ENCODE data around the gene FAR2. TPM values are rescaled to one million over a fixed set of nuclear protein-coding genes. Genes with fewer than 3 reads are reported as not detected.

The FAR2 gene
- total RNA-seq, 1 donor: 10.5 TPM

- Histone ChIP-seq H2AFZ (ENCODE audit: low read length) (no peak overlapping the region), H3K79me2 (ENCODE audit: insufficient read depth, low read length) (peaks cover 2% of the 10 kb centered on the region), H3K27ac (ENCODE audit: low read depth, low read length) (no peak overlapping the region)
Measured at GRCh38 chr12:29160230-29160629, 11.2 kb downstream of the FAR2 start.

DNA sequence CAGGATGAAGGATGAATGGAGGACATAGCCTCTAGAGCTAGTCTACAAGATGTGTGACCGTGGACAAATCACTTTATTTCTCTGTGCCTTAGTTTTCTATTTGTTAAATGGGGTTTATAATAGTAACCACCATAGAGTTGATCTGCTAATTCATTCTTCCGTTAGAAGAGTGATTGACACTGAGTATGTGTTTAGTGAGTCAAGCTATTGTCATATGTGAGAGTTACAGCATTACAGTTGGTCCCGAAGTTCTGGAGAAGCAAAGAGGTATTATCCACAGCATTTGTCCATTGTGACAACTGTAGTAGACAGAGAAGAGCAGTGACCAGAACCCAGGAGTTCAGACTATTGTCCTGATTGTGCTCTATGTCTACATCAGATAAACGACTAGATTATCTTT is 14.1 kb downstream of the FAR2 start:
- Histone ChIP-seq H3K4me1 (ENCODE audit: insufficient read depth, low read length) (peaks cover 6% of the 10 kb centered on the region), H3K9me3 (ENCODE audit: low read depth, low read length) (no peaks in the 10 kb centered on the region), H3K27ac (ENCODE audit: low read depth, low read length) (no peak overlapping the region), H2AFZ (ENCODE audit: low read length) (no peak overlapping the region), H3K4me3 (ENCODE audit: insufficient read depth, low read length) (no peak overlapping the region), H3K36me3 (ENCODE audit: insufficient read depth, low read length) (no peaks in the 10 kb centered on the region), H4K20me1 (ENCODE audit: insufficient read depth, low read length) (no peaks in the 10 kb centered on the region), H3K79me2 (ENCODE audit: insufficient read depth, low read length) (peaks cover 2% of the 10 kb centered on the region), H3K27me3 (ENCODE audit: insufficient read depth, low read length) (no peaks in the 10 kb centered on the region), H3K4me2 (ENCODE audit: insufficient read depth, low read length) (no peak overlapping the region)
- DNase-seq (ENCODE audit: insufficient read length, low spot score, missing footprints): no peak
- no peak for TF ChIP-seq CTCF (IDR thresholded peaks at IDR 0.05; ENCODE audit: extremely low read depth, low read depth, low read length)

More at GRCh38 chr12:29160230-29160629, 11.2 kb downstream of the FAR2 start:
- Histone ChIP-seq H3K4me2 (ENCODE audit: insufficient read depth, low read length) (no peak overlapping the region), H4K20me1 (ENCODE audit: insufficient read depth, low read length) (no peaks in the 10 kb centered on the region), H3K4me3 (ENCODE audit: insufficient read depth, low read length) (no peak overlapping the region), H3K9me3 (ENCODE audit: low read depth, low read length) (no peaks in the 10 kb centered on the region), H3K36me3 (ENCODE audit: insufficient read depth, low read length) (no peaks in the 10 kb centered on the region), H3K4me1 (ENCODE audit: insufficient read depth, low read length) (peaks cover 15% of the 10 kb centered on the region), H3K27me3 (ENCODE audit: insufficient read depth, low read length) (no peaks in the 10 kb centered on the region)
- DNase-seq (ENCODE audit: insufficient read length, low spot score, missing footprints): no peak
- TF ChIP-seq CTCF (IDR thresholded peaks at IDR 0.05; ENCODE audit: extremely low read depth, low read depth, low read length): no peak

DNA sequence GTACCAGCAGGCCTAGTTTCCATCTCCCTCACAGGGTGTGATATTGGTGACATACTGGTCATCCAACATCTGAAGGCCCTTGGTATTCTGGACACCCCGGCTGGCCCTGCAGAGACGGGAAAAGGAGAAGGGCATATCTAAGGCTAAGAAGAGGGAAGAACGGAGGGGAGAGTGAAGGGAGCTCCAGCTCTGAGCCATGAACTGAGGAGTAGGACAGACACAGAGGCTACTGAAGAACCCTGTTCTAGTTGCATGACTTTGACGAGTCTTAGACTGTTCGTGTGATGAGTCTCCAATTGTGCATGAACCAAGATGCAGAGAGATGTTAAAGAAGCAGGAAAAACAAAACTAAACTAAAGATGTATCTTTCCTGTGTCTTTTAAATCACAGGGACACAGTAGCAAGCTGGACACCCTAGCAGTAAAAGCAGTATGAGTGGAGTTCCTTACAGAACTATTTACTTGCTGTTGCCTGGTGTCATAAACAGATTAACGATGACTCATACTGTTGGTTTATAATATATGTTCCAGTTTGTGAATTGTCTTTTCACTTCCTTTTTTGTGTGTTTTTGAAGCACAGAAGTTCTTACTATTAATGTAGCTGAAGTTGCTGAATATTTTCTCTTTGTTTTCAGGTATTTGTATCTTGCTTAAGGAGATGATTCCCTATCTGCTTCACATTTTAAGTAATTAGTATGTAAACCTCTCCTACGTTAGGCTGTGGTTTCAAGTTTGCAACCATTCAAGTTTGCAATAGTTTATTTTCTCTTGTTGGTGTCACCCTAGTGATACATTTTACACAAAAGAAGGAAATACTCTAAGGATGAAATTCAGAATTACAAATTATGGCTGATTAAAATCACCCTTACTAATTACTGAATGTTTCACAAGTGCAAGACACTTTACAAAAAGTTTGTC is 15.7 kb downstream of the FAR2 start:
- no peak overlapping the region for H3K4me3 ChIP-seq (ENCODE audit: insufficient read depth, low read length)
- TF ChIP-seq CTCF (IDR thresholded peaks at IDR 0.05; ENCODE audit: extremely low read depth, low read depth, low read length): no peak
- no peak overlapping the region for H2AFZ ChIP-seq (ENCODE audit: low read length)
- H4K20me1 ChIP-seq (ENCODE audit: insufficient read depth, low read length): no peaks in the 10 kb centered on the region
- H3K4me2 ChIP-seq (ENCODE audit: insufficient read depth, low read length): no peak overlapping the region
- peaks cover 3% of the 10 kb centered on the region for H3K4me1 ChIP-seq (ENCODE audit: insufficient read depth, low read length)
- peaks cover 2% of the 10 kb centered on the region for H3K79me2 ChIP-seq (ENCODE audit: insufficient read depth, low read length)
- no peaks in the 10 kb centered on the region for H3K9me3 ChIP-seq (ENCODE audit: low read depth, low read length)
- H3K27ac ChIP-seq (ENCODE audit: low read depth, low read length): peak overlapping the region; percentile 19
- peak; percentile 93 for DNase-seq (ENCODE audit: insufficient read length, low spot score, missing footprints)
- H3K36me3 ChIP-seq (ENCODE audit: insufficient read depth, low read length): no peaks in the 10 kb centered on the region
- no peaks in the 10 kb centered on the region for H3K27me3 ChIP-seq (ENCODE audit: insufficient read depth, low read length)

GRCh38 chr12:29167445-29167844 is 18.4 kb downstream of the FAR2 start:
- H3K27ac ChIP-seq (ENCODE audit: low read depth, low read length): no peak overlapping the region
- H2AFZ ChIP-seq (ENCODE audit: low read length): no peak overlapping the region
- no peaks in the 10 kb centered on the region for H3K36me3 ChIP-seq (ENCODE audit: insufficient read depth, low read length)
- no peaks in the 10 kb centered on the region for H4K20me1 ChIP-seq (ENCODE audit: insufficient read depth, low read length)
- no peak overlapping the region for H3K4me2 ChIP-seq (ENCODE audit: insufficient read depth, low read length)
- no peak overlapping the region for H3K4me3 ChIP-seq (ENCODE audit: insufficient read depth, low read length)
- no peaks in the 10 kb centered on the region for H3K79me2 ChIP-seq (ENCODE audit: insufficient read depth, low read length)
- no peak for TF ChIP-seq CTCF (IDR thresholded peaks at IDR 0.05; ENCODE audit: extremely low read depth, low read depth, low read length)
- no peaks in the 10 kb centered on the region for H3K27me3 ChIP-seq (ENCODE audit: insufficient read depth, low read length)
- H3K9me3 ChIP-seq (ENCODE audit: low read depth, low read length): no peaks in the 10 kb centered on the region
- peaks cover 3% of the 10 kb centered on the region for H3K4me1 ChIP-seq (ENCODE audit: insufficient read depth, low read length)
- DNase-seq (ENCODE audit: insufficient read length, low spot score, missing footprints): no peak
